CD4-positive, alpha-beta T cell treated with Interleukin-15 for 1 hour (primary cell): ENCODE data around the gene DHRS4.
"Not testable (repeated sequence)": the region's sequence is repeated elsewhere in the genome, so short reads cannot be mapped to it uniquely, and the experiment has no call there.

Experiments used
- DNase-seq: peaks from one replicate; pipeline ENCODE4 v3.0.0-alpha.2; 2020

Gene DHRS4

DNA sequence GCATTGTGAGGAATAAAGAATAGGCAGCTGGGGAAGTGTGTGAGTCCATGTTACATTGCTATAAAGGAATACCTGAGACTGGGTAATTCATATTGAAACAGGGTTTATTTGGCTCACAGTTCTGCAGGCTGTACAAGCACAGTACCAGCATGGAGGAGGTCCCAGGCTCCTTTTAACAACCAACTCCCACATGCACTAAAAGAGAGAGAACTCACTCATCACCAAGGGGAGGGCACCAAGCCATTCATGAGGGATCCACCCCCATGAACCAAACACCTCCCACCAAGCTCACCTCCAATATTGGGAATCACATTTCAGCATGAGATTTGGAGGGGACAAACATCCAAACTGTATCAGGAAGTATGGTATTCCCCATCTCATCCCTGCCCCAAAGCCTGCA lies 11.9 kb upstream of the DHRS4 start:
- no peak for DNase-seq

GRCh38 chr14:23942587-23942986 lies 11.0 kb upstream of the DHRS4 start:
- no peak for DNase-seq

GRCh38 chr14:23949069-23949468 lies 4.5 kb upstream of the DHRS4 start:
- not testable (repeated sequence) for DNase-seq

DNA sequence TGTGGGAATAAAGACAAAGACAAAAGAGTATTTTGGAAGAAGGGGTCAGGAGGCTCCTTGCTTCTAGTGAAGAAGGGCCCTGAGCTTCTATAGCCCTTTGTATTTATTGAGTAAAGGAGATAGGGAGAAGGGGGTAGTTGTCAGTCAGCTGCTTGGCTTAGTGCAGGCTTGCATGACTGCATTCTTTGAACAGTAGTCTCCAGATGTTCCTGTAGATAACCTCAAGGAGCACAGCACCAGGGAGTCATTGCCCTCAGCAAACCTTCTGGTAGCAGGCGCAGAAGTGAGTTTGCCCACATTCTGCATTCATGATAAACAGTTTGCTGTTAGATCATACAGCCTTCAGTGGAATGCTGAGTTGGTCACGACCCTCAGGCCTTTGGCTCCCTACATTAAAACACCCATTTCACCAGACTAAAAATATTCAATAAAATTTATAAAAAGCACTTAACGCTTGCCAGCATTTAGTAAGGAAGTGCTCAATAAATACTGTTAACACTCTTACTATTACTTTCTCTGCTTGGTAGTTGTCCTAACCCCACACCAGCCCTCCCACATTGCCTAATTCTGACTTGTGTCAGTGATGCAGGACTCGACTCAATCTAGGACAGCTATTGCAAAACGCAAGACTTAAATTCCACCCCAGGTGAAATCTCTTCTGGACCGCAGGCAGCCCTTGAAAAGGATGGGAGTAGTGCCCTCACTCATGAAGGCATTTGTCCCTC lies 3.0 kb upstream of the DHRS4 start:
- no peak for DNase-seq

DNA sequence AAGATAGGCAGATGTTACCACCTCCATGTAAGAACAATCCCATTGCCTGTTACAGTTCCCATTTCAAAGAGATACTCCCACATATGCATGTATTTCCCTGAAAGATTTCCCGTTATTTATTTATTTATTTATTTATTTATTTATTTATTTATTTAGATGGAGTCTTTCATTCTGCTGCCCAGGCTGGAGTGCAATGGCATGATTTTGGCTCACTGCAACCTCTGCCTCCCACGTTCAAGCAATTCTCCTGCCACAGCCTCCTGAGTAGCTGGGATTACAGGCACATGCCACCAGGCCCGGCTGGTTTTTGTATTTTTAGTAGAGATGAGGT lies 2.5 kb upstream of the DHRS4 start:
- DNase-seq, result not testable (repeated sequence)

- no peak for DNase-seq
Observed at GRCh38 chr14:23951590-23952201, 1.9 kb upstream of the DHRS4 start.

DNA sequence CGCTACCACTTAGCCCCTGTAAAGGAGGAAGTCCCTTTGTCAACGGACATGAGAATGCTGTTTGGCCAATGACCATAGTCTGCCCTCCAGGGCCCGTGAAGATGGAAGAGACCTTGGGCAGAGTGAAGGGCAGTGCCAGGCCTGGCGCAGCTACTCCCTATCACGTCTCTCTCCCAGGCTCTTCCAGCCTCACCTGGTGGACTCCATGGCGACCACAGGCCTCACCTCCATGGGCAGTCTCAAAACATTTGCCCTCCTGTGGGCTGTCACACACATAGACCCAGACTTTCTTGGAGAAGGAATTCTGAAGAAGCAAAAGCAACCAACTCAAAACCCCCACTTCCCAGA lies 480 bp upstream of the DHRS4 start:
- DNase-seq, result not testable (repeated sequence)

DNA sequence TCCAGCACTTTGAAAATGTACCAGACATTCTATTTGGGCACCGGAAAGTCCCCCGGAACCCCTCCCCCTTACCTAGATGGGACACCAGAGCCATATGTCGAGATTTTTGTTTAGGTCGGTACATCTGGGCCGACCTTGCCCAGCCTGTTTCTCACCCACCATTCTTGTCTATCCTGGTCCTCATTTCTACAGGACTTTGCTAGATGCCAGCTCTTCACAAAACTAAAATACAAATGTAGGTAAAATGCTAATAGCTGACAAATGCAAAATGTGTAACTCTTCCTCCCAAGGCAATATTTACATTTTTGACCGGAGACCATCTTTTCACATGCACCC lies 677 bp downstream of the DHRS4 start:
- not testable (repeated sequence) for DNase-seq

GRCh38 chr14:23954965-23955364 lies 1.4 kb downstream of the DHRS4 start:
- DNase-seq, result not testable (repeated sequence)

- not testable (repeated sequence) for DNase-seq
Observed at GRCh38 chr14:23955811-23956210, 2.2 kb downstream of the DHRS4 start.

GRCh38 chr14:23957913-23958569 lies 4.5 kb downstream of the DHRS4 start:
- DNase-seq, result not testable (repeated sequence)

- DNase-seq, result not testable (repeated sequence)
Observed at GRCh38 chr14:23960899-23961298, 7.3 kb downstream of the DHRS4 start.

- not testable (repeated sequence) for DNase-seq
Observed at GRCh38 chr14:23961704-23962103, 8.1 kb downstream of the DHRS4 start.

- DNase-seq, result not testable (repeated sequence)
Observed at GRCh38 chr14:23969130-23969480, 15.5 kb downstream of the DHRS4 start.

- DNase-seq, result peak; percentile 37
Observed at GRCh38 chr14:23969481-23970282, 16.1 kb downstream of the DHRS4 start.

DNA sequence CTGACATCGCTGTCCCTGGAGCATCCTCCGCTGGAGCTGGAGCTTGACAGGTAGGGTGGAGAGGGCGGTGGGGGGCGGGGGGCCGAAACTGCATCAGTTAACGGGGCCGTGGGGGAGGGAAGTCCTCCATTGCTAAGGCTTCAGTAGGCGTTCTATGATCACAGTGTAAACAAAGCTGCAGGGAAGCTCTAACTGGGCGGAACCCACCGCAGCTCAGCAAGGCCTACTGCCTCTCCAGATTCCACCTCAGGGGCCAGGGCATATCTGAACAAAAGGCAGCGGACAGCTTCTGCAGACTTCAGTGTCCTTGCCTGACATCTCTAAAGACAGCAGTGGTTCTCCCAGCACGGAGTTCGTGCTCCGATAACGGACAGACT lies 16.7 kb downstream of the DHRS4 start:
- DNase-seq, result not testable (repeated sequence)

DNA sequence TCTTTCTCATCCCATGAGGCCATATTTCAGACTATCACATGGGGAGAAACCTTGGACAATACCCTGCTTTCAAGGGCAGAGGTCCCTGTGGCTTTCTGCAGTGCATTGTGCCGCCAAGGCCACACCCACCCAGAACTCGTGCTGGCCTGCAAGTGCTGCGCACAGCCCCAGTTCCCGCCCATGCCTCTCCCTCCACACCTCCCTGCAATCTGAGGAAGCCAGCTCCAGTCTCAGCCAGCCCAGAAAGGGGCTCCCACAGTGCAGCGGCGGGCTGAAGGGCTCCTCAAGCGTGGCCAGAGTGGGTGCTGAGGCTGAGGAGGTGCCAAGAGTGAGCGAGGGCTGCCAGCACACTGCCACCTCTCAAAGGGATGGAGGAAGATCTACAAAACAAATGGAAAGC lies 19.6 kb downstream of the DHRS4 start:
- not testable (repeated sequence) for DNase-seq

- not testable (repeated sequence) for DNase-seq
Observed at GRCh38 chr14:23974041-23974440, 20.5 kb downstream of the DHRS4 start.

- not testable (repeated sequence) for DNase-seq
Observed at GRCh38 chr14:23977208-23977607, 23.6 kb downstream of the DHRS4 start.

DNA sequence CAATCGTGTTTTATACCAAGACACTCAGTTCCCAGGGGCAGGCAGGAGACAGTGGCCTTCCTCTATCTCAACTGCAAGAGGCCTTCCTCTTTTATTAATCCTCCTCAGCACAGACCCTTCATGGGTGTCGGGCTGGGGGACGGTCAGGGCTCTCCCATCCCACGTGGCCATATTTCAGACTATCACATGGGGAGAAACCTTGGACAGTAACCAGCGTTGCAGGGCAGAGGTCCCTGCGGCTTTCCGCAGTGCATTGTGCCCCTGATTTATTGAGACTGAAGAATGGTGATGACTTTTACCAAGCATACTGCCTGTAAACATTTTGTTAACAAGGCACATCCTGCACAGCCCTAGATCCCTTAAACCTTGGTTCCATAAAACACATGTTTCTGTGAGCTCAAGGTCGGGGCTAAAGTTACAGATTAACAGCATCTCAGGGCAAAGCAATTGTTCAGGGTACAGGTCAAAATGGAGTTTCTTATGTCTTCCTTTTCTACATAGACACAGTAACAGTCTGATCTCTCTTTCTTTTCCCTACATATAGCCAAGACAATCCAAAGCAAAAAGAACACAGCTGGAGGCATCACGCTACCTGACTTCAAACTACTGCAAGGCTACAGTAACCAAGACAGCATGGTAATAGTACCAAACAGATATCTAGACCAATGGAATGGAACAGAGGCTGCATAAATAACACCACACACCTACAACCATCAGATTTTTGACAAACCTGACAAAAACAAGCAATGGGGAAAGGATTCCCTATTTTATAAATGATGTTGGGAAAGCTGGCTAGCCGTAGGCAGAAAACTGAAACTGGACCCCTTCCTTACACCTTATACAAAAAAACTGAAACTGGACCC lies 28.6 kb downstream of the DHRS4 start:
- not testable (repeated sequence) for DNase-seq

- DNase-seq, result no peak
Observed at GRCh38 chr14:23984891-23985602, 31.5 kb downstream of the DHRS4 start.

DNA sequence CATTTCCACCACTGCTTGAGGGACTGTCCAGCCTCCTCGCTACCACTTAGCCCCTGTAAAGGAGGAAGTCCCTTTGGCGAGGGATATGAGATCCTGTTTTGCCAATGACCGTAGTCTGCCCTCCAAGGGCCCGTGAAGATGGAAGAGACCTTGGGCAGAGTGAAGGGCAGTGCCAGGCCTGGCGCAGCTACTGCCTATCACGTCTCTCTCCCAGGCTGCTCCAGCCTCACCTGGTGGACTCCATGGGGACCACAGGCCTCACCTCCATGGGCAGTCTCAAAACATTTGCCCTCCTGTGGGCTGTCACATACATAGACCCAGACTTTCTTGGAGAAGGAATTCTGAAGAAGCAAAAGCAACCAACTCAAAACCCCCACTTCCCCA lies 34.6 kb downstream of the DHRS4 start:
- not testable (repeated sequence) for DNase-seq
